NCI-H1417 treated with DMSO at 0.1 percent for 48 hours (cell line): ENCODE data around the gene ZNF398.
"Not testable (repeated sequence)": the region's sequence is repeated elsewhere in the genome, so short reads cannot be mapped to it uniquely, and the experiment has no call there.

Experiments
- DNase-seq: peaks from one replicate; lab custom pipeline; 2025; lab: John Stamatoyannopoulos, UW

ZNF398 gene

GRCh38 chr7:149197675-149198074 lies 50.4 kb downstream of the ZNF398 start:
- no peak for DNase-seq

- no peak for DNase-seq
Measured at GRCh38 chr7:149198161-149198816, 51.0 kb downstream of the ZNF398 start.

GRCh38 chr7:149199234-149199995 lies 52.2 kb downstream of the ZNF398 start:
- DNase-seq = no peak

GRCh38 chr7:149202831-149203231 lies 55.6 kb downstream of the ZNF398 start:
- DNase-seq = no peak

GRCh38 chr7:149205690-149206381 lies 58.6 kb downstream of the ZNF398 start:
- no peak for DNase-seq

GRCh38 chr7:149207324-149208035 lies 60.2 kb downstream of the ZNF398 start:
- DNase-seq = no peak

GRCh38 chr7:149209518-149210269 lies 62.4 kb downstream of the ZNF398 start:
- no peak for DNase-seq

GRCh38 chr7:149210551-149210950 lies 63.3 kb downstream of the ZNF398 start:
- DNase-seq = no peak

GRCh38 chr7:149214020-149214720 lies 66.9 kb downstream of the ZNF398 start:
- DNase-seq = no peak

- no peak for DNase-seq
Measured at GRCh38 chr7:149216402-149216801, 69.1 kb downstream of the ZNF398 start.

GRCh38 chr7:149217570-149217969 lies 70.3 kb downstream of the ZNF398 start:
- DNase-seq = no peak

- DNase-seq = no peak
Measured at GRCh38 chr7:149218469-149219420, 71.5 kb downstream of the ZNF398 start.

GRCh38 chr7:149220534-149220933 lies 73.3 kb downstream of the ZNF398 start:
- no peak for DNase-seq

GRCh38 chr7:149223176-149223575 lies 75.9 kb downstream of the ZNF398 start:
- no peak for DNase-seq

- no peak for DNase-seq
Measured at GRCh38 chr7:149223761-149224160, 76.5 kb downstream of the ZNF398 start.

- DNase-seq = no peak
Measured at GRCh38 chr7:149224352-149224751, 77.1 kb downstream of the ZNF398 start.

GRCh38 chr7:149225106-149225505 lies 77.9 kb downstream of the ZNF398 start:
- no peak for DNase-seq

GRCh38 chr7:149225656-149226055 lies 78.4 kb downstream of the ZNF398 start:
- no peak for DNase-seq

GRCh38 chr7:149226366-149226765 lies 79.1 kb downstream of the ZNF398 start:
- not testable (repeated sequence) for DNase-seq
